OCI-LY3 (cell line): ENCODE data around the gene HIRIP3.

ENCODE experiments used
- H2AFZ ChIP-seq: fragments of 200-600, 300-600 bp; shearing (Covaris generic); 2 replicates; pipeline ENCODE4 v1.6.0; 2014; ENCODE audit warnings: antibody characterized with exemption, low read depth, low read length
- H3K27ac ChIP-seq: fragments of 200-600, 300-600 bp; sonication (generic); 2 replicates; pipeline ENCODE4 v1.5.1; 2014; ENCODE audit warnings: mild to moderate bottlenecking, low read length, moderate library complexity, mixed read lengths
- H3K27me3 ChIP-seq: fragments of 200-600, 300-600 bp; sonication (generic); 2 replicates; pipeline ENCODE4 v1.6.1; 2014; ENCODE audit warnings: low read depth, low read length, mixed read lengths
- H3K36me3 ChIP-seq: fragments of 200-600, 300-600 bp; sonication (generic); replicated peaks from 2 replicates; pipeline ENCODE3; 2014; ENCODE audit warnings: low read depth, low read length, mixed read lengths
- H3K4me1 ChIP-seq: fragments of 300-600, 200-600 bp; sonication (generic); 2 replicates; pipeline ENCODE4 v1.6.1; 2014; ENCODE audit warnings: low read length, mixed read lengths
- H3K4me2 ChIP-seq: fragments of 200-600, 300-600 bp; sonication (generic); 2 replicates; pipeline ENCODE4 v1.6.1; 2014; ENCODE audit warnings: low read length, mixed read lengths
- H3K4me3 ChIP-seq: fragments of 300-600, 200-600 bp; sonication (generic); 2 replicates; pipeline ENCODE4 v1.5.1; 2014; ENCODE audit warnings: antibody characterized with exemption, mild to moderate bottlenecking, low read length, moderate library complexity
- H3K79me2 ChIP-seq: fragments of 300-600, 200-600 bp; shearing (Covaris generic); 2 replicates; pipeline ENCODE4 v1.6.1; 2014; ENCODE audit warnings: mild to moderate bottlenecking, low read length, mixed read lengths
- H3K9ac ChIP-seq: fragments of 300-600, 200-600 bp; shearing (Covaris generic); 2 replicates; pipeline ENCODE4 v1.6.0; 2014; ENCODE audit warnings: mild to moderate bottlenecking, low read length, moderate library complexity
- H3K9me3 ChIP-seq: fragments of 200-600, 300-600 bp; shearing (Covaris generic); 2 replicates; pipeline ENCODE4 v1.6.1; 2014; ENCODE audit warnings: low read length, mixed read lengths; ENCODE audit not compliant: insufficient read depth
- H4K20me1 ChIP-seq: fragments of 200-600, 300-600 bp; sonication (generic); 2 replicates; pipeline ENCODE4 v1.6.1; 2016; ENCODE audit warnings: low read length, mixed read lengths; ENCODE audit not compliant: insufficient read depth
- EZH2phosphoT487 ChIP-seq: fragments of 200-600 bp; shearing (Covaris generic); IDR thresholded peaks from 2 replicates; pipeline ENCODE4 v1.6.1; 2018; ENCODE audit warnings: antibody characterized with exemption, mixed run types, low read depth
- TF ChIP-seq, protein P1 (sequence below): fragments of 200-600, 300-600 bp; sonication (generic); IDR thresholded peaks from 2 replicates; pipeline ENCODE4 v1.5.1; 2014; ENCODE audit warnings: antibody characterized with exemption, low read length, low read depth

The HIRIP3 gene

DNA sequence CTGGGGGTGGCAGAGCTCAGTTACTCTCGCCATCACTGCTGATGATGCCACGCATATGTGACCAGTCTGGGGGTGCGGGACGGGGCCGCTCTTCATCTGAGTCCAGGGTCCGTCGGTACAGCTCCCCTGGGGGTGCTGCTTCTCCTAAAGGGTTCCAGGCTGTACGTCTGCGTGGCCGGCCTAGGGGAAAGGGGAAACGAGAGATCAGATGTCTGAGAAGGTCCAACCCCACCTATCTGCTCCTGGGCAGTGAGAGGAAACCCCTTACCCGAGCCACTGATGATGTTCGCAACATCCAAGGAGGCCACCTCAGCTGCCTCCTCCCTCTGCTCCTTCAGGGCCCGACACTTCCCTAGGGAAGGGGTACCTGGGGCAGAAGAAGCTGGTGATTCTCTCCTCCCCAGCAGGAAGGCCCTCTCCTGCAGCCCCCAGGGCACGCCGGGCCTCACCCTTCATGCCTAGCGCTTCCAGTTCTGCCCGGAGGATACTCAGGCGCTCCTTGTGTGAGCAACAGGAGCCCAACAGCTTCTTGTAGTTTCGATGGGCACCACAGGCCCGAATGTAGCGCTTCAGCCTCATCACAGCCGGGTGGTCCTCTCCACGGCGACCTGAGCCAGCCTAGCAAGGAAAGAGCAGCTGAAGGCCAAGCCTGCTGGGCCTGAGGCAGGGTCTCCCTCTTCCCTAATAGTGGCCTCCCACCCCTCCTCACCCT, 2.1 kb downstream of the HIRIP3 start:
- Histone ChIP-seq H3K4me1 (peaks cover 13% of the 10 kb centered on the region), H2AFZ (no peak overlapping the region), H3K4me2 (no peak overlapping the region), H3K9ac (no peak overlapping the region), H3K27me3 (no peaks in the 10 kb centered on the region), H3K36me3 (peaks cover 31% of the 10 kb centered on the region), H3K4me3 (no peak overlapping the region), H3K9me3 (no peaks in the 10 kb centered on the region), H3K27ac (no peak overlapping the region), H4K20me1 (no peaks in the 10 kb centered on the region), H3K79me2 (peaks cover 16% of the 10 kb centered on the region)
- TF ChIP-seq, protein P1, sequence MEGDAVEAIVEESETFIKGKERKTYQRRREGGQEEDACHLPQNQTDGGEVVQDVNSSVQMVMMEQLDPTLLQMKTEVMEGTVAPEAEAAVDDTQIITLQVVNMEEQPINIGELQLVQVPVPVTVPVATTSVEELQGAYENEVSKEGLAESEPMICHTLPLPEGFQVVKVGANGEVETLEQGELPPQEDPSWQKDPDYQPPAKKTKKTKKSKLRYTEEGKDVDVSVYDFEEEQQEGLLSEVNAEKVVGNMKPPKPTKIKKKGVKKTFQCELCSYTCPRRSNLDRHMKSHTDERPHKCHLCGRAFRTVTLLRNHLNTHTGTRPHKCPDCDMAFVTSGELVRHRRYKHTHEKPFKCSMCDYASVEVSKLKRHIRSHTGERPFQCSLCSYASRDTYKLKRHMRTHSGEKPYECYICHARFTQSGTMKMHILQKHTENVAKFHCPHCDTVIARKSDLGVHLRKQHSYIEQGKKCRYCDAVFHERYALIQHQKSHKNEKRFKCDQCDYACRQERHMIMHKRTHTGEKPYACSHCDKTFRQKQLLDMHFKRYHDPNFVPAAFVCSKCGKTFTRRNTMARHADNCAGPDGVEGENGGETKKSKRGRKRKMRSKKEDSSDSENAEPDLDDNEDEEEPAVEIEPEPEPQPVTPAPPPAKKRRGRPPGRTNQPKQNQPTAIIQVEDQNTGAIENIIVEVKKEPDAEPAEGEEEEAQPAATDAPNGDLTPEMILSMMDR = no peak
- no peak for TF ChIP-seq EZH2phosphoT487

DNA sequence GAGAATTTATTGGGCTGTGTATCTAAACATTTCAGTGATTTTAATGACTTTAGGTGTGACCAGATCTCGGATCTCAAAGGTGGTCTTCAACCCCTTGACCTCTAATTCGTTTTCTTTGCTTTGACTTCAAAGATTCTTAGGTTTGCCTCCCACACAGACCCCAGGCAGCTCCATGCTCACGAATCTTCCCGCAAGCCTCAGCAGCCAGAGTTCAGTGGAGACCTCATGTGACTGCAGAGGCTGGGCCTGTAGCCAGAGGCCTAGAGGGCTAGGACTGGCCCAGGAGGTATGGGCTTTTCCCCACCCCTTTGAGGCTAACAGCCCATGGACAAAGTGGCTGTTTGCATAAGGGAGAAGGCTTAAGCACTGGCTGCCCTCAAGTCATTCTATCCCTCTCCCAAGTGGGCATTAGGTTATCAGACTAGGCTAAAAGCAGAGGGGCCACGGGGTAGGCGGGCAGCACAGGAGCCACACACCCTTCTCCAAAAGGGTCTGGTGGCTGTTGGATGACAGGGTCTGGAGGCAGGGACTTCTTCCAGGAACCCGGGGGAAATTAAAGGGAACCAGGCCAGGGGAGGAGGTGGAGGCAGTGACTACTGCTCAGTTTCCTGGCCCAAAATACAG, 3.0 kb downstream of the HIRIP3 start:
- Histone ChIP-seq H3K9ac (no peak overlapping the region), H3K9me3 (no peaks in the 10 kb centered on the region), H3K79me2 (peaks cover 16% of the 10 kb centered on the region), H3K36me3 (peaks cover 30% of the 10 kb centered on the region), H3K27ac (no peak overlapping the region), H2AFZ (no peak overlapping the region), H4K20me1 (no peaks in the 10 kb centered on the region), H3K4me3 (no peak overlapping the region), H3K27me3 (no peaks in the 10 kb centered on the region), H3K4me1 (peaks cover 13% of the 10 kb centered on the region), H3K4me2 (no peak overlapping the region)
- TF ChIP-seq, protein P1 = no peak
- TF ChIP-seq EZH2phosphoT487 = no peak

DNA sequence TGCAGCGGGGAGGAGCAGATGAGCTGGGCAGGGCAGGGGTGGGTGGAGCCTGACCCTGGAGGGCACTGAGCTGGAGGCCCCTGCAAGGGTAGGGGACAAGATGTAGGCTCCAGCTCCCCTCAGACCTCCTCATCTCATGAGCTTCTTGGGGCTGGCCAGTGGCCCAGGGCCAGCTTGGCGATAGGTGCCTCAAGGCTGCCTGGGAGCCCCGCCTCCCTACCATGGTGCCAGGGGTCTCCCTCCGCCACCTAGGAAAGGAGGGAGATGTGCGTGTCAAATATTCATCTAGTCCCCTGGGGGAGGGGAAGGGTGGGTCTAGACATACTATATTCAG, 3.9 kb downstream of the HIRIP3 start:
- H3K27me3 ChIP-seq = no peaks in the 10 kb centered on the region
- H3K36me3 ChIP-seq = peaks cover 30% of the 10 kb centered on the region
- no peak overlapping the region for H3K4me2 ChIP-seq
- no peak overlapping the region for H3K9ac ChIP-seq
- H3K79me2 ChIP-seq = peaks cover 10% of the 10 kb centered on the region
- H2AFZ ChIP-seq = no peak overlapping the region
- H3K4me1 ChIP-seq = peaks cover 8% of the 10 kb centered on the region
- no peaks in the 10 kb centered on the region for H4K20me1 ChIP-seq
- TF ChIP-seq EZH2phosphoT487 = no peak
- TF ChIP-seq, protein P1 = no peak
- no peaks in the 10 kb centered on the region for H3K9me3 ChIP-seq
- H3K4me3 ChIP-seq = no peak overlapping the region
- no peak overlapping the region for H3K27ac ChIP-seq

DNA sequence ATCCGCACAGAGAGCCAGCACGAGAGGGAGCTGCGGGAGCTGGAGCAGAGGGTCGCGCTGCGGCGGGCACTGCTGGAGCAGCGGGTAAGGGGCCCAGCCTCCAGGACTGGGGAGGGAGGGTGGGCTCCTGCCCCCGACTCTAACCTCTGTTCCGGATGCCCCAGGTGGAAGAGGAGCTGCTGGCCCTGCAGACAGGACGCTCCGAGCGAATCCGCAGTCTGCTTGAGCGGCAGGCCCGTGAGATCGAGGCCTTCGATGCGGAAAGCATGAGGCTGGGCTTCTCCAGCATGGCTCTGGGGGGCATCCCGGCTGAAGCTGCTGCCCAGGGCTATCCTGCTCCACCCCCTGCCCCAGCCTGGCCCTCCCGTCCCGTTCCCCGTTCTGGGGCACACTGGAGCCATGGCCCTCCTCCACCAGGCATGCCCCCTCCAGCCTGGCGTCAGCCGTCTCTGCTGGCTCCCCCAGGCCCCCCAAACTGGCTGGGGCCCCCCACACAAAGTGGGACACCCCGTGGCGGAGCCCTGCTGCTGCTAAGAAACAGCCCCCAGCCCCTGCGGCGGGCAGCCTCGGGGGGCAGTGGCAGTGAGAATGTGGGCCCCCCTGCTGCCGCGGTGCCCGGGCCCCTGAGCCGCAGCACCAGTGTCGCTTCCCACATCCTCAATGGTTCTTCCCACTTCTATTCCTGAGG, 4.4 kb downstream of the HIRIP3 start:
- H3K27ac ChIP-seq = no peak overlapping the region
- H4K20me1 ChIP-seq = no peaks in the 10 kb centered on the region
- H3K9me3 ChIP-seq = no peaks in the 10 kb centered on the region
- no peak overlapping the region for H2AFZ ChIP-seq
- peaks cover 30% of the 10 kb centered on the region for H3K36me3 ChIP-seq
- no peak overlapping the region for H3K4me2 ChIP-seq
- H3K27me3 ChIP-seq = no peaks in the 10 kb centered on the region
- TF ChIP-seq EZH2phosphoT487 = no peak
- TF ChIP-seq, protein P1 = no peak
- H3K9ac ChIP-seq = no peak overlapping the region
- H3K4me3 ChIP-seq = no peak overlapping the region
- H3K79me2 ChIP-seq = peaks cover 6% of the 10 kb centered on the region; the same call in 1 of the 2 replicates
- peaks cover 8% of the 10 kb centered on the region for H3K4me1 ChIP-seq
